CD1c-positive myeloid dendritic cell (primary cell): ENCODE results near the gene JAM3.
"Not testable (repeated sequence)": the region's sequence is repeated elsewhere in the genome, so short reads cannot be mapped to it uniquely, and the experiment has no call there.

Experiments used
- DNase-seq: peaks from one replicate; pipeline ENCODE4 v3.0.0-alpha.2; 2016; ENCODE audit errors: extremely low spot score

Gene JAM3

DNA sequence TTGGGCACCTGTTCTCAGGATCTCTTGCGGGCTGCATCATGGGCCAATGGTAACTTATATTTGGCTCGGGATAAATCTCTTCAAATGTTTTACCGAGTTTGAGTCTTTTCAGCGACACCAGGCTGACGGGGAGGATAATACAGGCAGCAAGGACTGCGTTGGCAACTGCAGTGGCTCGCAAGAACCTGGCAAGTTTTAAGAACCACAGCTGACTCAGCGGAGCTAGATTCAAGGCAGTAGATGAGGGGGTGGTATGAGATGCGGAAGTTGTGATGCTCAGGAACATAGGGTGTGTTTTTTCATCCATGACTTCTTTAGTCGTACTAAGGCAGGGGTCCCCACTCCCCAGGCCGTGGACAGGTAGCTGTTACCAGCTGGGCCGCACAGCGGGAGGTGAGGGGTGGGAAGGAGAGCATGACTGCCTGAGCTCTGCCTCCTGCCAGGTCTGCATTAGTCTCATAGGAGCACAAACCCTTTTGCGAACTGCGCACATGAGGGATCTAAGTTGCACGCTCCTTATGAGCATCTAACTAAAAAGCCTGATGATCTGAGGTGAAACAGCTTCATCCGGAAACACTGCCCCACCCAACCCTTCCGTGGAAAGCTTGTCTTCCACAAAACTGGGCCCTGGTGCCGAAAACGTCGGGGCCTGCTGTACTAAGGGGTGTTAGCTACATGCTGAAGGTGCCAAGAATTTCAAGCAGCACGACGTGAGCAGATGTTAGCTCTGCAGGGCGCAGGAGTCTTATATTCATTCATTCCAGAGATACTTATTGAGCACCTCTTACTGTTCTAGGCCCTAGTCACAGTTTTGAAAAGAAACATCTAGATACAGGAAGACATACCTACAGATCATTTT is 6.4 kb upstream of the JAM3 start:
- DNase-seq = no peak

DNA sequence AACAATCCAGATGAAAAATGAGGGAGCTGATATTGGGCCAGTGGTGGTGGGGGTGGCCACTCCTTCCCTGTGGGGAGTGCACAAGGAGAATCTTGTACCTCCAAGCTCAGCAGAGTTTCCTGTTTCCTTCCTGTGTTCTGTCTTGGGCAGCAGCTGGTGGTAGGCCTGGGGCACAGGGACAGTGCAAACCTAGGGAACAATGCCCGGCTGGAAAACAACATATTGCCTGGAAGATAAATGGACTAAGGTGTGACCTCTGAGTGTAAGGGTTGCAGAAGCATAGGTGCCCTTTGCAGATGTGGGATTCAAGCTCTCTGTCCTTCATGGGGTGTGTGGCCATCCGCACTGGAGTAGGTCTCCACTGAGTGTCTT is 5.8 kb upstream of the JAM3 start:
- no peak for DNase-seq

DNA sequence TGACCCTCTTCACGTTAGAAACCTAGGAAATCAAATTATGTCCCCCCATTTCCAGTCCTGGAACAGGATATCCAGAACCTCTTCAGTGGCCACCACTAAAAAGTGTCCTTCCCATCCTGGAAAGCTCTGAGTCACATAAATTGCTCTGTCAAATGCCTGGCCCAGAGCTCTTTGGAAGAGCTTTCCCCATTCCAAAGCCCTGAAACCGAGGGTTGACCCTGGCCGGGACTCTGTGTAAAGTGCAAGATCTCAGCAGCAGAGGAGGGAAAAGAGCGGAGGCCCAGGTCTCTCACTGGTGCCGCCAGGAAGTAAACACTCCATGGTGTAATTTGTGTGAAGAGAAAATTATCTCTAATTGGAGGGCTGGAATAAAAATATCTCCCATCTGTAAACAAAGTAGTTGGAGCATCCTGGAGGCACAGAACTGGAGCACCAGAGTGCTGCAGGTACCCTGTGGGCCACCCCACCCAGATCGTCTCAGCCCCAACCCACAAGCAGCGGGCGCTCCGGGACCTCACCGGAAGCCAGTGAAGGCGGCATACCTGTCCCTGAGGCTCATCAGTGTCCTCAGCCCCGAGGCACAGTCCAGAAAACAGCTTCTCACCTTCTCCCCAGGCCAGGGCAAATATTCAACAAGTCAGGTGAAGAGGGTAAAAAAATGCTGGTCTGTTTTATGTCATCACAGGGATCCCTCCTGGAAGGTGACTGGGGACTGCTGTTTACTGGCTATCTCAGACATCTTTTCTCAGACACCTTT is 4.7 kb upstream of the JAM3 start:
- DNase-seq = no peak

DNA sequence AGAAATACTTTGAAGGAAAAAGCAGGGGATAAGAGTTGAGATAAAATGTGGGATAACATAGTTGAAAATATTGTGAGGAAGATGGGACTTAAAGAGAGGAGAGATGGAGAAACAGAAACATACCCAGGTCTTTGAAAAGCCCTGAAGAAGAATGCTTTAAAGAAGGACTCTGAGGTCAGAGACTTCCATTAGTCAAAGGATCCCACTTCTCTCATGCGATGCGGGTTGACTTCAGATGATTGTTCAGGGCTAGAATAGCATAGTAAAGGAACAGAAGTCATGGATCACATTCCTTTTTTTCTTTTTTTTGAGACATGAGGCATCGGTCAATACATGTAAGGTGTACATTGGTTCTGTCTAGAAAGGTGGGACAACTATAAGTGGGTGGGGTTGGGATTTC is 3.5 kb upstream of the JAM3 start:
- DNase-seq = no peak

DNA sequence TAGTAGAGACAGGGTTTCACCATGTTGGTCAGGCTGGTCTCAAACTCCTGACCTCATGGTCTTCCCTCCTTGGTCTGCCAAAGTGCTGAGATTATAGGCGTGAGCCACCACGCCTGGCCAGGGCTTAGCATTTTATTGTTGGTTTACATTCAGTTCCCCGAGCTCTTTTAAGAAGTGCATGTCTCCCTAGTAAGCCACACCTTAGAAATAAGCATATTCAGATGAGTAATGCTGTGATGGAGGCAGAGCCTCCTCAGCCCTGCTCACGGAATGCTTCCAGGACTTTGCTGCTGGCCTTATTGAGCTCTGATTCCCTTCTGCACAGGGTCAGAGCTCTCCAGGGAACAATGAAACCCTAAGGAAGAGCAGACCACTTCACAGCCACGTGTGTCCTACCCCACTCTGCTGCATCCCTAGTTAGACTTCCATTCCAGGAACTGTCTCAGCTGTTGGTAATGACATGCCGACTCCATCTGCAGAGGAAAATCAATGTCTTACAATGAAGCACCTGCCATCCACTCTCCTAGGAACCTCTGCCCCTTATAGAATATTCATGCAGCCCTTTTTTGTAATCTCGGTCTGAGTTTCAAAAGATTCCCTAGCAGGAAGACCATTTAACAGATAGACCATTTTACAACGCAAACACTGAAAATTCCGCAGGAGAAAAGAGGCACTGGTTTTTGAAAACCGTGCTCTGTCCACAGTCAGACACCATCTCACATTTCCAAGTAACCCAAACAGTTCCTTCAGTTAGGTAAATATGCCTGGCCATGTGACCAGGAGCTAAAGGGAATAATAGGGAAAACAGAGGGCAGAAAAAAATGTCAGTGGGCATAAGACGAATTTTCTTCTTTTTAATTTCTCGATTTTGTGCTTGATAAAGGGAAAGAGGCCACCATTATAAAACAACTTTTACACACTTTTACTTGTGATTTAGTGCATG is 1.7 kb upstream of the JAM3 start:
- no peak for DNase-seq

DNA sequence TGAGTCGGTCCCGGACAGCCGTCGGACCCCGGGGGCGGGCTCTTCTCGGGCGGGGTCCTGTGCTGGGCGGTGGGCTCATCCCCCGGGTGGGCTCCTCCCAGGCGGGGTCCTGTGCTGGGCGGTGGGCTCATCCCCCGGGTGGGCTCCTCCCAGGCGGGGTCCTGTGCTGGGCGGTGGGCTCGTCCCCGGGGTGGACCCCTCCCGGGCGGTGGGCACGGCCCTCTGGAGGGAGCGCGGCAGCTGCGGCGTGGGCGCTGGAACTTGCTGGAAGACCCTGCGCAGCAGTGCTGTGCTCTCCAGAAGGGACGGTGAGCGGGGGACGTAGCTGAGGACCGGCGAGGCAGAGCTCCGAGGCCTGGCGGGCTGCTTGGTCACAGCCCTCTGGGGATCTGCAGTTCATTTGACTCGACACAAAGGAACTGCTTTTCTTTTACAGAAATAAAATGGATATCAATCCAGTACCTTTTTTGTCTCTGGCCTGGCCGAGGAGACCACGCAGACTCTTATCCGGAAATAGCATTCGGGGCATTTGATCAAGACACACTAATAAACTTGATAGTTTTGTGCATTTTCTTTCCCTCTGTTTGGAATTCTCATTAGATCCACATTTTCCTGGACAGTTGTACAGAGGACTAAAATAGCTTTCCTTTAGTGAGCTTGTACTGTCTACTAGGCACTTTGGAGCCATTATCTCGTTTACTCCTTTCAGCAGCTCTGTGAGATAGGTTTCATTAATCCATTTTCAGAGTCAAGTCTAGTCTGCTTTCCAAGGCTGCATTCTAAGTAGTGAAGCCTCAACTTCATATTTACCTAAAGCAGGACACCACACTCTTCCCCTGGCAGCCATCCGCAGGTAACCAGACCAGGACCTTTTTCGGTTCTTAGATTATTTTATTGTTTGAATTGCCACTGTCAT is 812 bp downstream of the JAM3 start:
- no peak for DNase-seq

DNA sequence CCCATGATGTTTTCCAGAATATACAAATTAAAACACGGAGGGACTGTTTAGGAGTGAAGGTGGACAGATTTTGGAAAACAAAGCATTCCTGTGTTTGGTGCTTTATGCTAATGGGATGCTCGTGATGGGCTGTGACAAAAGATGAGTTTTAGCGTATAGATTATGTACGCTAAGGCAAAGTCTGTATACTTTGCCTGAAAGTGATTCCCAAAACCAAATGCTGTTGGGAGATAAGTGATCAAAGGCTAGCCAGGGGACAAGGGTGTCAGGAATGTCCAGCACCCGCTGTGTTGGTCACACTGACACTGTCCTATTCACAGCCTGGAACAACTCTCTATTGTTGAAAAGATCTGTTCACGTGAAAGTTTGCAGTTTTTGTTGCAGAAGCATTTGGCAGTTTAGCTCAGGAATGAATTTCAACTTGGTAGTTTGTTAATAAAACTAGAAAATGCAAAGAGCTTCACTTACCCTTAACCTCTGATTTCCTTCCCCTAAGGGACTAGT is 1.5 kb downstream of the JAM3 start:
- DNase-seq = no peak

DNA sequence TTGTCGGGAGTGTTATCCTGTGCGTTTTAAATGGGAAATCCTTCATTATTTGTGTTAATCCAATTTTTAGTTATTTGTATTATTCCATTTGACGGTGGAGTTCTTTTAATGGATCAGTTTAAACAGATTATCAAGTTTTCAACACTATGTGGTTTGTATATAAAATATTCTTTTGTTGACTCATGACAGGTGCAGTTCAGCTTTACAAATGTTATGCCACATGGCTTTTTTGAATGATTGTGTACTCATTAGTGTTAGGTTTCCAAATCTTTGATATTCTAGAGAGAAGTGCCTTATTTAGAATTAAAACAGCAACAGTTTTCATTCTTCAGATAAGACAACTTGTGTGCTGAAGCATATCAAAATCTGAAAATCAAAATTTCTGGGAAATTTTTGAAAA is 2.4 kb downstream of the JAM3 start:
- no peak for DNase-seq

DNA sequence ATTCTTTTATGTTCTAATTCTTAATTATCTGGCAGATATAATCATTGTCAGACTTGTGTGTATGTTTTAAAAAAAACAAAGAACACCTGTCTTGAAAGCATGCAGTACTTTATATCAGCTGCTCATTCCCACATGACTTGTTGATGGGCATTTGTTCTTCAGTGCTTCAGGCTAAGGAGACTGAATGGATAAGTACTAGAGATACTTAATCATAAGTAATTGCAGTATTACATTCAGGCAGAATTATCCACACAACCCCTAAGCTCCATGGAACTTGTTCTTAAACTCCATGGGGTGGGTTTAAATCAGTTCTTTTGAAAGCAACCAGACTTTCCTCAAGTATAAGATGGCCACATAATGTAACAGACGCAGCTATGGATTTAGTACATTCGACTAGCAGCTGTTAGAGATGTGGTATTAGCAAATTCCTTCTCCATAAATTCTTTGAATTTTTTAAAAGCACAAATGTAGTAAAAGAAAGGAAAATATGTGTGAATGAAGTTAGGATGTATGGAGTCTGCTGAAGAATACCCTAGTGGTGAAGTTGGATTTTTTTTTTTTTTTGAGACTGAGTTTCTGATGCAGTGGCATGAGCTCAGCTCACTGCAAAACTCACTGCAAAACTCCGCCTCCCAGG is 3.0 kb downstream of the JAM3 start:
- DNase-seq = no peak

DNA sequence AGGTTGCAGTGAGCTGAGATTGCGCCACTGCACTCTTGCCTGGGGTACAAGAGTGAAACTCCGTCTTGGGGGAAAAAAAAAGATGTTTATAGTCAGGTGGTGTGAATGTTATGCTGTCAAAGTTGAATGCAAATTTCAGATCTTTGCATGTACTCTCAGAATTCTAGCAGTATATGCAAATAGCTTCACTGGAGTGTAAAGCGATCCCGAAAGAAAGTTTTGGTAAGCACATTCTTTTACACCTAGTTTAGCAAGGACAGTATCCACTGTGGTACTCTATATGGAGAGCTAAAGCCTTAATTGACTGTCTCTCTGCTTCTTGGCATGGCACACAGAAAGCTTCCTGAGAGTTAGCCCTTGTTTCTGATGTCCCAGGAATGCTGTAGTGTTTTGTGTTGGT is 4.0 kb downstream of the JAM3 start:
- DNase-seq = no peak

DNA sequence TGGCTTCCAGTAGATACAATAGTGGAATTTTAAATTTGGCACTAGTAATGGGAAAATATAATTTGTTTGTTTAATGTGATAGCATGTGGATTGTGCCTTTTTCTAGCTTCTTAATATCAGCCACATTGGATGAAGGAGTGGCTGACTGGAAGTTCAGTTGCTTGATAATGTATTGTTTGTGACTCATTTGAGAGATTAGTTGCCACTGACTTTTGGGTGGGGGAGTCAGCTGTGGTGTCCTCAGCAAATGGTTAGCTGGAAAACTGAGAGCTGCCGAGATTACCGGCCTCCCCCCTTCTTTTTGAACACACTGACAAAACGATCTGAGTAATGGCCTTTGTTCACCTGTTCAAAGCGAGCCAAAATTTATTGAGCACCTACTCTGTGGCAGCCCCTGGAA is 5.5 kb downstream of the JAM3 start:
- no peak for DNase-seq

DNA sequence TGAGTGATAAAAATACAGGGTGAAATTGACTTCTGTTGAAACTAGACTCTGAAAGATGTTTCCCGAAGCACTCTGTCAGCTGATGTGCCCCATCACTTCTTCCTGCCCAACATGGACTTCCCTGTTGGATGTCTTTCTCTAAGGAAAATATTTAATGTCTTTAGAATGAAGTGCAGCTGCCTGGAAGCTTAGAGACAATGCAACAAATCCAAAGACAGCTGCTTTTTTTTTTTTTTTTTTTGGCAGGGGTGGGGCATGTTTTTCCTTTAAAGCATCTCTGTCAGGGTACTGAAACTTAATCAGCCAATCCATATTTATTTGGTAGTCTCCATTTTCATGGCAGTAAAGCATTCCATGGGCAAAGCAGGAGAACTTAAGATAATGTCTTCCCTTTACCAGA is 5.9 kb downstream of the JAM3 start:
- no peak for DNase-seq

DNA sequence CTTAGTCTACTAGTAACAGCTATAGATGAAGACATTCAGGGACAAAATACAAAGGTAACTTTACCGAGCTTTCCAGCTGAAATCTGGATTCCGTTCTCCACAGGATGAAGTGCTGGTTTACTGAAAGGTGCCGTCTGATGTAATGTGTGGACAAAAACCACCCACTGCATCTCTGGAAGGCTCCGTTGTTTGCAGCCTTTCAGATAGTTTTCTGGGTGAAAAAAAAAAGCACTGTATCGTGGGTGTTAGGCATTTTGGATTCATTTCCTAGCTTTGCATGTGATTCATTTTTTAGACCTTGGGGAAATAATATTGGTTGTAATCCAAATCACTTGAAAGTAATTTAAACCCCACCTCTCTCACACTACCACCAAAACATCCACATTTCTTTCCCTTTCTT is 10.4 kb downstream of the JAM3 start:
- DNase-seq = no peak

DNA sequence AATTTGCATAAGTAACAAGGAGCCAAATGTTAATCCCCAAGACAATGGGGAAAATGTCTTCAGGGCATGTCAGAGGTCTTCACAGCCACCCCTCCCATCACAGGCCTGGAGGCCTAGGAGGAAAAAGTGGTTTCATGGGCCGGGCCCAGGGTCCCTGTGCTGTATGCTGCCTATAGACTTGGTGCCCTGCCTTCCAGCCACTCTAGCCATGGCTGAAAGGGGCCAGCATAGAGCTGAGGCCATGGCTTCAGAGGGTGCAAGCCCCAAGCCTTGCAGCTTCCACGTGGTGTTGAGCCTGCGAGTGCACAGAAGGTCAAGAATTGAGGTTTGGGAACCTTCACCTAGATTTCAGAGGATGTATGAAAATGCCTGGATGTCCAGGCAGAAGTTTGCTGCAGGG is 12.4 kb downstream of the JAM3 start:
- DNase-seq = not testable (repeated sequence)

DNA sequence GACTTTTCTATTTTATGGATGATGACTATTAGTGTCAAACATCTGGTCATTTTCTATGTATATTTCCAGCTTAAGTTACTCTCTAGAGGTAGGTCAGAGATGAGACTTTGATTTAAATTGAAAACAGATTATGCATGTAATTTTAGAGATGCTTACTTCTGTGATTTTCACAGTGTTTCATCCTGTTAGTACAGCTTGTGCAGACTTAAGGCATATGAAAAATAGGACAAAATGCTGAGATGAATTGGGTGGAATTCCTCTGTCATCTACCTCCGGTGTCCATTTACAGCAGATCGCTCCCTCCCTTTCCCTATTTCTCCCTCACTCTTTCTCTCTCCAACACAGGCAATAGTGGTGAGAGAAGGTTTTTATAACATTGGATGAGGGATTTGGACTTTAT is 14.1 kb downstream of the JAM3 start:
- no peak for DNase-seq

DNA sequence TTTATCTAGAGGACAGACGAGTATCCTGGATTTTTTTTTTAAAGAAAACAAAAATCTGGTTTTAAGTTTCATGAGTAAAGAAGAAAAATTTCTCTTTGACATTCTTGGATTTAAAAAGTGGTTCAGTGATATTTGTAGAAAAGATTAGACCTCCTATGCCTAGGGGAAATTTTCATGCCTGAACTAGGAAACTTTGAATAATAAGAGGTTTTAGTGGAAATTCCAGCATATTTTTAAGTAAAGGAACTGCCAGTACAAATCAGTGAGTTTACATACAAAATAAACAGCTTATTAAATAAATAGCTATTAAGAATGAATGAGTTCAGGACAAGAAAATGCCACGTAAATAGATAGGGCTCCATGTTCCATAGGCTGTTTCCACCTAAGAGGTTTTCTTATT is 17.5 kb downstream of the JAM3 start:
- DNase-seq = no peak

DNA sequence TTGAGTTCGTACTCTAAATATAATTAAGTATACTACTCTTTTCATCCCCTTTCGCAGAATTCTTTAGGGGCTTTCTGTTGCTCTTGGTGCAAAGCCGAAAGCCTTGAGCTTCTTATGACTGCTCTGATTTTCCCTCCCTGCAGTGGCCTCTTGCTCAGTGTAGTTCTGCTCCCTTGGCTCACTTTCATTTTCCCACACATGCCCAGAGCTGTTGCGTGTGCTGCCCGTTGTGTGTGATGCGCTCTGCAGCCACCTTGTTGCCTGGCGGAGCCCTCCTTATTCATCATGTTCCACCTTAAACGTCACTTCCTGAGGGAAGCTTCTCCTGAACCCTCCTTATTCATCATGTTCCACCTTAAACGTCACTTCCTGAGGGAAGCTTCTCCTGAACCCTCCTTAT is 23.1 kb downstream of the JAM3 start:
- DNase-seq = not testable (repeated sequence)

DNA sequence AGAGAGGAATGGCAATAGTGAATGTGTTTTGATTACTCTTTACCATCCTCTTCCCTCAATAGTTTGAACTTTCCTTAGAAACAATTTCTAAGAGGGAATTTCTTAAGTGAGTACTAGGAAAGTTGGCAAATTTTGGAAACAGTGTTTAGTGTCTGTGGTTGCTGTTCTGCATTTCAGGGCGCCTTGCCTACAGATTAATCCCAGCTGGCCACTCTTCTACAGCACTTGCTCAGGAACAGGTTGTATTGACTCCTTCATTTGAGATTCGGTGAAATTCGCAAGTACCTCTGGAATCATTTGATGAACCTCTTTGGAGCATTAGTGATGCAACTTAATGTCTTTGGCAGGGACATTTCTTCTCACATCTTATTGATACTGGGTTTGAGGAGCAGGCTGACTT is 28.3 kb downstream of the JAM3 start:
- DNase-seq = no peak

DNA sequence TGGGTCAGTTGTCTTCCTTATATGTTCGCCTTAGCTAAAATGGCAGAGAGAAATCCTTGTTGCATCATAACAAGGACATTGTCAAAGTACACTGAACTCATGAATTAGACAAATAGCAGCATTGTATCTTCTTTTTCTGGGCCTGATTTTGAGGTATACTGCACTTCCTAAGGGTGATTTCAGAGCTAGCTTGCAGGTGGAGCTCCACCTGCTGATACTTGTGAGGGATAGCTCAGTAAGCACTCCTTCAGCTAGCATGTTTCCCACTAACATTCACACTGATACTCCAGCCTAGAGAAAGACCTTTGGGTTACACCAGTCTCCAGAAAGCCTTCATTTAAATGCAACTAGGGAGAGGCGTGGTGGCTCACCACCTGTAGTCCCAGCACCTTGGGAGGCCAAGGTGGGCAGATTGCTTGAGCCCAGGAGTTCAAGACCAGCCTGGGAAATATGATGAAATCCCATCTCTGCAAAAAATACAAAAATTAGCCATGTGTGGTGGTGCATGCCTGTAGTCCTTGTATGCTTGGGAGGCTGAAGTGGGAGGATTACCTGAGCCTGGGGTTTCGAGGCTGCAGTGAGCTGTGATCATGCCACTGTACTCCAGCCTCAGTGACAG is 29.8 kb downstream of the JAM3 start:
- no peak for DNase-seq

DNA sequence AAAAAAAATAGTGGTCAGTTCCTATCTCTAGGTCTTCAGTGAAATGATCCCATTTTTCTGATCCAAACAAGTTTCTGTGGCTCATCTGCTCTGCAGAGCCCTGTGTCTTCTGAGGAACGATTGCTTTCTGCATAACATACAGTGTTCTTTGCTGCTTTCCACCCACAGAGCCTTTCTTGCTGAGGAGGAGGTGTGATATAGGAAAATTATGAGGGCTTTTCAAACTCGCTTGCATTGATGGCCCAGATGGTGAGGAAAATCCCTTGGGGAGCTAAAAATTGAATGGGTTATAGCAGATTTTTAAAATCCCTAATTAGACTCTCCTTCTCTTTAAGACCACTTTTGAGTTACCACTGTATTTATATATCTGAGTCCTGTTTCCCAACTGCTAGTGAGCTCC is 31.3 kb downstream of the JAM3 start:
- no peak for DNase-seq
